HG02938 (cell line): ENCODE results near the gene PRPF38B.
A peak's percentile ranks its signal among the peaks of the same experiment; 100 is the strongest.
"Not testable (repeated sequence)": the region's sequence is repeated elsewhere in the genome, so short reads cannot be mapped to it uniquely, and the experiment has no call there.

Experiments
- ATAC-seq: cut with Tn5 transposase; IDR thresholded peaks from one replicate; pipeline ENCODE4 v1.9.1; 2021; ENCODE audit warnings: mild to moderate bottlenecking, moderate library complexity; ENCODE audit not compliant: unreplicated experiment

The PRPF38B gene

GRCh38 chr1:108691942-108692723 lies at the start of gene PRPF38B:
Gene PRPF38B, plus strand, starts transcription at chr1:108692310. Its CDS starts 282 bp downstream, at chr1:108692592.
- ATAC-seq: peak; percentile 90

- ATAC-seq: peak; percentile 48
These were observed 48.4 kb upstream of the PRPF38B start for GRCh38 chr1:108643492-108644335.

- no peak for ATAC-seq
These were observed 47.1 kb upstream of the PRPF38B start for GRCh38 chr1:108644984-108645383.

- ATAC-seq: no peak
These were observed 46.4 kb upstream of the PRPF38B start for GRCh38 chr1:108645564-108646184.

- ATAC-seq: no peak
These were observed 45.9 kb upstream of the PRPF38B start for GRCh38 chr1:108646265-108646647.

GRCh38 chr1:108646648-108647269 lies 45.4 kb upstream of the PRPF38B start:
- peak; percentile 79 for ATAC-seq

GRCh38 chr1:108653431-108654105 lies 38.5 kb upstream of the PRPF38B start:
- no peak for ATAC-seq

GRCh38 chr1:108657356-108658080 lies 34.6 kb upstream of the PRPF38B start:
- no peak for ATAC-seq

GRCh38 chr1:108661030-108661609 lies 31.0 kb upstream of the PRPF38B start, which contains the start of gene HENMT1:
Gene HENMT1, minus strand, starts transcription at chr1:108661093. Its CDS starts 1,209 bp downstream, at chr1:108659884.
- ATAC-seq: peak; percentile 81

- no peak for ATAC-seq
These were observed 29.0 kb upstream of the PRPF38B start for GRCh38 chr1:108663074-108663473.

GRCh38 chr1:108664481-108664880 lies 27.6 kb upstream of the PRPF38B start:
- ATAC-seq: no peak

- ATAC-seq: no peak
These were observed 27.0 kb upstream of the PRPF38B start for GRCh38 chr1:108665067-108665466.

GRCh38 chr1:108665771-108666170 lies 26.3 kb upstream of the PRPF38B start:
- no peak for ATAC-seq

- ATAC-seq: not testable (repeated sequence)
These were observed 24.7 kb upstream of the PRPF38B start for GRCh38 chr1:108667422-108667821.

GRCh38 chr1:108668777-108669176 lies 23.3 kb upstream of the PRPF38B start:
- ATAC-seq: no peak

GRCh38 chr1:108669679-108670078 lies 22.4 kb upstream of the PRPF38B start:
- no peak for ATAC-seq

- no peak for ATAC-seq
These were observed 21.9 kb upstream of the PRPF38B start for GRCh38 chr1:108670131-108670773.

GRCh38 chr1:108671143-108671542 lies 21.0 kb upstream of the PRPF38B start:
- ATAC-seq: no peak

GRCh38 chr1:108678706-108679105 lies 13.4 kb upstream of the PRPF38B start:
- no peak for ATAC-seq
